HEK293T (cell line): ENCODE measurements around the gene AAK1.

Source experiments
- CTCF ChIA-PET: fragments of 350-600 bp; formaldehyde crosslinking; extraction: SDS; loops from one replicate; lab custom pipeline; 2021; ENCODE audit warnings: antibody characterized with exemption, inconsistent platforms; lab: Yijun Ruan, JAX
- POLR2A ChIA-PET: fragments of 350-600 bp; formaldehyde crosslinking; extraction: SDS; loops from one replicate; lab custom pipeline; 2020; ENCODE audit warnings: antibody characterized with exemption, inconsistent platforms; lab: Yijun Ruan, JAX
- DNase-seq: peaks from one replicate; pipeline ENCODE4 v3.0.0; 2012; ENCODE audit warnings: mixed read lengths; ENCODE audit errors: extremely low spot score
- ARNT ChIP-seq: fragments of 450-650 bp; IDR thresholded peaks from 2 replicates; pipeline ENCODE4 v1.6.1; 2017; ENCODE audit warnings: mild to moderate bottlenecking
- BHLHE40 ChIP-seq: fragments of 450-650 bp; IDR thresholded peaks from 2 replicates; pipeline ENCODE4 v1.6.1; 2016; ENCODE audit warnings: mild to moderate bottlenecking, moderate library complexity, borderline replicate concordance
- CTBP1 ChIP-seq: fragments of 450-650 bp; IDR thresholded peaks from 2 replicates; pipeline ENCODE4 v1.6.1; 2016; ENCODE audit warnings: borderline replicate concordance
- ELF4 ChIP-seq: fragments of 450-650 bp; IDR thresholded peaks from 2 replicates; pipeline ENCODE4 v1.6.1; 2017; ENCODE audit warnings: antibody characterized with exemption
- FOXA1 ChIP-seq: fragments of 450-650 bp; IDR thresholded peaks from 2 replicates; pipeline ENCODE4 v1.6.1; 2016; ENCODE audit warnings: mild to moderate bottlenecking
- FOXK2 ChIP-seq: fragments of 450-650 bp; IDR thresholded peaks from 2 replicates; pipeline ENCODE4 v1.6.1; 2016; ENCODE audit warnings: mild to moderate bottlenecking
- FOXM1 ChIP-seq: fragments of 450-650 bp; IDR thresholded peaks from 2 replicates; pipeline ENCODE4 v1.6.1; 2017; ENCODE audit warnings: mild to moderate bottlenecking, borderline replicate concordance
- HDGF ChIP-seq: fragments of 450-650 bp; IDR thresholded peaks from 2 replicates; pipeline ENCODE4 v1.6.1; 2017; ENCODE audit warnings: antibody characterized with exemption, borderline replicate concordance
- L3MBTL2 ChIP-seq: fragments of 450-650 bp; conservative IDR thresholded peaks from 2 replicates; pipeline ENCODE4 v1.6.1; 2016; ENCODE audit warnings: mild to moderate bottlenecking
- LEF1 ChIP-seq: fragments of 450-650 bp; IDR thresholded peaks from 2 replicates; pipeline ENCODE4 v1.6.1; 2017; ENCODE audit warnings: mild to moderate bottlenecking, borderline replicate concordance
- NFRKB ChIP-seq: fragments of 450-650 bp; IDR thresholded peaks from 2 replicates; pipeline ENCODE4 v1.6.1; 2016; ENCODE audit warnings: mild to moderate bottlenecking, moderate library complexity
- SP1 ChIP-seq: fragments of 450-650 bp; IDR thresholded peaks from 2 replicates; pipeline ENCODE4 v1.6.1; 2017
- SUZ12 ChIP-seq: fragments of 450-650 bp; IDR thresholded peaks from 2 replicates; pipeline ENCODE4 v1.6.1; 2016; ENCODE audit warnings: mild to moderate bottlenecking
- TARDBP ChIP-seq: fragments of 450-650 bp; IDR thresholded peaks from 2 replicates; pipeline ENCODE4 v1.6.1; 2016
- ZNF384 ChIP-seq: fragments of 450-650 bp; IDR thresholded peaks from 2 replicates; pipeline ENCODE4 v1.6.1; 2016
- TF ChIP-seq, protein P1 (sequence below): fragments of 450-650 bp; IDR thresholded peaks from 2 replicates; pipeline ENCODE4 v1.6.1; 2016

AAK1 gene

DNA sequence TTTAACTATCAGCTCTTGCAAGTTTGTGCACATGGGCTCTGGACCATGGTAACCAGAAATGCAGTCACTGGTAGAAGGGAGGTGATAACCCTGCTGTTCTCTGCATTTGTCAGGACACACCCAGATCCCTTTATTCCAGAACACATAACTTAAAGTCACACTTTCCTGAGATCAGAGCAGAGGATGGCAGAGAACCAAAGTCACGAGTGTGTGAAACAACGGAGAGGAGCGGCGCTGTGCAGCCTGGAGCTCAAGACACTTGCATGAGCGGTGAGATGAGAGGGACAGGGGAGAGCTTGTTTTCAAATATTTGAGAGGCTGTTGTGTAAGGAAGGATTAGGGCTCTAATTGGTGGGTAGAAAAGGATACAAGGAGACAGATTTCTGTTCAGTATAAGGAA lies 43.3 kb upstream of the AAK1 start:
- ChIA-PET CTCF (interaction anchor here (1.2 kb wide), 1 partner anchor 123 kb away, joined by 6 read pairs; no protein-coding TSS in a partner anchor), POLR2A (no interaction called here)
- DNase-seq = no peak
- no peak for TF ChIP-seq L3MBTL2
- no peak for TF ChIP-seq LEF1
- no peak for TF ChIP-seq CTBP1
- TF ChIP-seq HDGF = no peak
- no peak for TF ChIP-seq SP1
- no peak for TF ChIP-seq ZNF384
- TF ChIP-seq NFRKB = no peak
- TF ChIP-seq, protein P1, sequence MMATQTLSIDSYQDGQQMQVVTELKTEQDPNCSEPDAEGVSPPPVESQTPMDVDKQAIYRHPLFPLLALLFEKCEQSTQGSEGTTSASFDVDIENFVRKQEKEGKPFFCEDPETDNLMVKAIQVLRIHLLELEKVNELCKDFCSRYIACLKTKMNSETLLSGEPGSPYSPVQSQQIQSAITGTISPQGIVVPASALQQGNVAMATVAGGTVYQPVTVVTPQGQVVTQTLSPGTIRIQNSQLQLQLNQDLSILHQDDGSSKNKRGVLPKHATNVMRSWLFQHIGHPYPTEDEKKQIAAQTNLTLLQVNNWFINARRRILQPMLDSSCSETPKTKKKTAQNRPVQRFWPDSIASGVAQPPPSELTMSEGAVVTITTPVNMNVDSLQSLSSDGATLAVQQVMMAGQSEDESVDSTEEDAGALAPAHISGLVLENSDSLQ = no peak
- no peak for TF ChIP-seq ARNT

DNA sequence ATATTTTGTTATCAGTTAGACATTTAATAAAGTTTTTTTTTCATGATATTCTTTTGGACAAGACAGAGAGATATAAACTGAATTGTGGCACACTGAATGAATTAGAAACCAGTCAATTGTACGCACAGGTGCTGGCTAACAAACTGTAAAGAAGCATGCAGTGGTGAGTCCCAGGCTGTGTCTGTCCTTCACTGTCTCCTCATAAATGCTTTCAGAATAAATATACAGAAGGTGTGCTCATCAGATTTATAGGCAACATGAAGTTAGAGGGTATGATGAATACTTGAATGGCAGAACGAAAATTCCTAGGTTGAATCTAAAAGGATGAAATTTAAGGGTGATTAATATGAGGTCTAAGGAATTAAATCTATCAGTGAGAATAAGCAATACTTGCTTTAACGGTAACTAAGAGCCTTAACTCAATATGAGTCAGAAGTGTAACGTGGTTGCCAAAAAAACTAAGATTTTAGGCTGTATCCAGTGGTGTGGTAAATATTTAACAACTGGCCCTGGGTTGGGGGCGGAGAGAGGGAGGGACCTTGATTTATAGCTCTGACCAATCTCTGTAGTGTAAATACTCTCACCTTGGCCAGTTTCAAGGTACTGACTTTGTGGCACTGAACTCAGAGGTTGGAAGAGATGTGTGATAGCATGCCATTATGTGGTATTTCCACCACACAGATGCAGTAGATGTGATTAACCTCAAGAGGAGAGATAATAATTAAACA lies 41.9 kb upstream of the AAK1 start:
- TF ChIP-seq L3MBTL2 = no peak
- no peak for TF ChIP-seq FOXM1
- TF ChIP-seq ZNF384 = no peak
- TF ChIP-seq FOXK2 = no peak
- no peak for TF ChIP-seq LEF1
- no peak for DNase-seq
- ChIA-PET POLR2A (no interaction called here), CTCF (no interaction called here)

DNA sequence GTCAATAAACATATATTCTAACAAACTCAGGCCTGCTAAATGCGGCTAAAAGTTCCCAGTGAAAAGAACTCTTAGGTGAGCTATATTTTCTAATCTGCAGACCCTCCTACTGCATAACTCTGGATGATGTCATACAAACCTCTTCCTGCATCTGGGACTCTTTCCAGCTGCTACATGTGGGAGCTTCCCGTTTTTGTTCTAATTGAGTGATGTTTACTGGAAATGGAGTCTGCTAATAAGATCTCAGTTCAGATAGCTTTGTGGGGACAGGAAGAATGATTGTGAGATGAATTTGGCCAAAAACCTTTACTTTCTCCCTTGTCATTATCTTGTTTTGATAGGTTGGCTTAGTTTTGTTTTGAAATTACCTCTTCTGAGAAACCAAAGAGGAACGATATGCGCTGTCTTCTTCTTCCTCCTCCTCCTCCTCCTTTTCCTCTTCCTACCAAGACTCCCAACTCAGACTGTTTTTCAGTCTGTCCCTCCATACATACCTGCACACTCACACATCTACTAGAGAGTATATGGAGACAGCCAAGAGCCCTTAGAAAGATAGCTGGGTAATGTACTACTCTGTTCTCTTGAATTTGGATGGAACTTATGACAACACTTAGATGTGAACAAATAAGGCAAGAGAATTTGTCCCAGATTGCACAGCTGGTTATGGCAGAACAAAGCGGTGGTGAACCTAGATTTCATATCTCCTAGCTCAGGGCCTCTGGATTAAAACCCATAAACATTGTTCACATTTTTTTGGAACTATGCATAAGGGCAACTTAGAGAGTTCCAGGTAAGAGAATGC lies 39.8 kb upstream of the AAK1 start:
- TF ChIP-seq BHLHE40 (no peak), NFRKB (no peak), ARNT (no peak), ZNF384 (no peak), FOXA1 (no peak), SUZ12 (no peak), L3MBTL2 (no peak), HDGF (no peak), LEF1 (no peak), SP1 (no peak), CTBP1 (no peak), FOXM1 (no peak), TARDBP (no peak), ELF4 (no peak), FOXK2 (no peak)
- TF ChIP-seq, protein P1 = no peak
- CTCF ChIA-PET = interaction anchor here (0.7 to 1.3 kb wide), 3 partner anchors 41 to 461 kb away, joined by 3 to 4 read pairs (median 3); no protein-coding TSS in a partner anchor
- POLR2A ChIA-PET = interaction anchor here (0.8 kb wide), 1 partner anchor 14 kb away, joined by 3 read pairs; no protein-coding TSS in a partner anchor
- no peak for DNase-seq

DNA sequence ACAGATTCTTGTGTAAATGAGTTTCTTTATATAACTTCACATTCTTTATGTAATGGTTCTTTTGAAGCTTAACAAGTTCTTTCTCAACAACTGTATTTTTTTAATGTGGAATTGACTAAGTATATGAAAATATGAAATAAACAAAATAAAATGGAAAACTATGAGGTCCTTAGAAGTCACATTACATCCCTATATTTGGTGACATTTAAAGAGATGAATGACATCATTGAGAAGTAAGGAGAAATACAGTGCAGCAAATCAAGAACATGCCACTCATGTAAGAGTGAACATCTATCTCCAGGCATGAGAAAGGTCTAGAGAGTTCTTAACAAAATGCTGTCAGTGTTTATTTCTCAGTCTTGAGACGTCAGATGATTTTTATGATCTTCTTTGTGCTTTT lies 39.0 kb upstream of the AAK1 start:
- ChIA-PET CTCF (interaction anchor here (1.1 kb wide), 1 partner anchor 117 kb away, joined by 3 read pairs; no protein-coding TSS in a partner anchor), POLR2A (interaction anchor here (0.8 kb wide), 1 partner anchor 14 kb away, joined by 3 read pairs; no protein-coding TSS in a partner anchor)
- TF ChIP-seq FOXM1 (no peak), HDGF (no peak), ARNT (no peak), CTBP1 (no peak), SP1 (no peak), L3MBTL2 (no peak), NFRKB (no peak), FOXK2 (no peak), ELF4 (no peak), BHLHE40 (no peak), SUZ12 (no peak), TARDBP (no peak), FOXA1 (no peak), ZNF384 (no peak), LEF1 (no peak)
- TF ChIP-seq, protein P1 = no peak
- no peak for DNase-seq

DNA sequence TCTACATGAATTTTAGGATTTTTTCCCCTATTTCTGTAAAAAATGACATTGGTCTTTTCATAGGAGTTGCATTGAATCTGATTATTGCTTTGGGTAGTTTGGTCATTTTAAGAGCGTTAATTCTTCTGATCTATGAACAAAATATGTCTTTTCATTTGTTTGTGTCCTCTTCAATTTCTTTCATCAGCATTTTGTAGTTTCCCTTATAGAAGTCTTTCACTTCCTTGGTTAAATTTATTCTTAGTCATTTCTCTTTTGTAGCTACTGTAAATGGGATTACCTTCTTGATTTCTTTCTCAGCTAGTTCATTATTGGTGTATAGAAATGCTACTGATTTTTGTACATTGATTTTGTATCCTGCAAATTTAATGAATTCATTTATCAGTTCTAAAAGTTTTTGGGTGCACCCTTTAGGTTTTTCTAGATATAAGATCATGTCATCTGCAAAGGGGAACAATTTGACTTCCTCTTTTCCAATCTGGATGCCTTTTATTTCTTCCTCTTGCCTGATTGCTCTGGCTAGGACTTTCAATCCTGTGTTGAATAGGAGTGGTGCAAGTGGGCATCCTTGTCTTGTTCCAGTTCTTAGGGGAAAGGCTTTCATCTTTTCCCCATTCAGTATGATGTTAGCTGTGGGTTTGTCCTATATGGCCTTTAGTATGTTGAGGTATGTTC lies 36.6 kb upstream of the AAK1 start:
- ChIA-PET CTCF (no interaction called here), POLR2A (no interaction called here)
- TF ChIP-seq NFRKB = no peak
- TF ChIP-seq BHLHE40 = no peak
- TF ChIP-seq ARNT = no peak
- no peak for TF ChIP-seq HDGF
- TF ChIP-seq SUZ12 = no peak
- TF ChIP-seq FOXK2 = no peak
- TF ChIP-seq FOXM1 = no peak
- TF ChIP-seq LEF1 = no peak
- TF ChIP-seq ELF4 = no peak
- TF ChIP-seq TARDBP = no peak
- TF ChIP-seq ZNF384 = no peak
- no peak for TF ChIP-seq SP1
- no peak for TF ChIP-seq CTBP1
- TF ChIP-seq, protein P1 = no peak
- no peak for TF ChIP-seq L3MBTL2
- no peak for TF ChIP-seq FOXA1
- no peak for DNase-seq
